Heart left ventricle (tissue), 13 donors: ENCODE data around the gene RAB11B.

Experiments used
- POLR2A ChIP-seq, 2 donors: fragments of 450-650 bp; IDR thresholded peaks; one replicate each; pipeline ENCODE4 v1.6.1; 2017; ENCODE audit warnings: antibody characterized with exemption in 2 of 2, mild to moderate bottlenecking in 2 of 2, moderate library complexity in 2 of 2
- TF ChIP-seq, protein P1 (sequence below), 12 donors: fragments of 200-600 bp; sonication (generic) in 4 of 12; IDR thresholded peaks; one replicate each; pipeline versions ENCODE4 v1.5.0 to v1.8.0; 2018 to 2022; ENCODE audit warnings: antibody characterized with exemption in 12 of 12, mild to moderate bottlenecking in 5 of 12
- donor health status: ischemic (EF 13 %, LVEDD 7.1; RV severe dilation, severe dysfunction).
- donor health status: DM: no; HTN: yes; CAD: no.
- donor health status: DM: no; HTN: no; CAD: no.
- donor health status: ischemic (EF 25% LVEDD 6.9; RV normal size, moderate dysfunction).
- donor health status: ischemic (EF 25% LVEDD 5.7; RV mildly dilated, moderate dysfunction).
- donor health status: ischemic (EF 35%, LVEDD 5.7; RV mildly dilated, moderate dysfunction).
- donor health status: nonischemic (EF 11% LVEDD 7.7; RV severe dilation, severe dysfunction).
- donor health status: DM: yes; HTN: yes; CAD: no.
- donor health status: PGD.
- donor health status: ischemic (EF 29% LVEDD 5.4; RV normal size, mild dysfunction).
- donor health status: nonischemic (EF 23%, LVEDD 6.1; RV moderate dilation, normal function).

DNA sequence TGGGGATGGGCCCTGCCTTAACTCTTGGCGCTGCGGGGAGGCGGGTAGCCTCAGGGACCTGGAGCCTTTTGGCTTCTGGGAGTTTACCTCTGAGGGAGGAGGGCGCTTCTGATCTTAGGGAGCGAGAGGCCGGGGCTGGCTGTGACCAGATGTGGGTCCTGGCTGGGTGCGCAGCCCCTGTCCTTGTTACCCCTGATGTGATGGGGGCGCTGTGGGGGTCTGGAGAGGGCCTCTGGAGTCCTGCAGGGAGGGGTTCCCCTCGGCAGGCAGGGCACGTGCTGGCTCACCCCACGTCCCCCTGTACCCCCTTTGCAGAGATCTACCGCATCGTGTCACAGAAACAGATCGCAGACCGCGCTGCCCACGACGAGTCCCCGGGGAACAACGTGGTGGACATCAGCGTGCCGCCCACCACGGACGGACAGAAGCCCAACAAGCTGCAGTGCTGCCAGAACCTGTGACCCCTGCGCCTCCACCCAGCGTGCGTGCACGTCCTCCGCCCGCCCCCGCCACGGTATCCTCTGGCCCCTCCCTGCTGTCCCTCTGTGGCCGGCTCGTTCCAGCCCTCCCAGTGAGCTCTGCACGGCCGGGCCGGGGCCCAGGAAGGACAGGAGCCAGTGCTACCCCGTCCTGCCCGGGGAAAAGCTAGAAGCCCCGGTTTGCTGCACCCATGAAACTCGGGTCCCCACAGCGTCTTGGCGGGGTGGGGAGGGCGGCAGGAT, 13.1 kb downstream of the RAB11B start:
- TF ChIP-seq, protein P1, sequence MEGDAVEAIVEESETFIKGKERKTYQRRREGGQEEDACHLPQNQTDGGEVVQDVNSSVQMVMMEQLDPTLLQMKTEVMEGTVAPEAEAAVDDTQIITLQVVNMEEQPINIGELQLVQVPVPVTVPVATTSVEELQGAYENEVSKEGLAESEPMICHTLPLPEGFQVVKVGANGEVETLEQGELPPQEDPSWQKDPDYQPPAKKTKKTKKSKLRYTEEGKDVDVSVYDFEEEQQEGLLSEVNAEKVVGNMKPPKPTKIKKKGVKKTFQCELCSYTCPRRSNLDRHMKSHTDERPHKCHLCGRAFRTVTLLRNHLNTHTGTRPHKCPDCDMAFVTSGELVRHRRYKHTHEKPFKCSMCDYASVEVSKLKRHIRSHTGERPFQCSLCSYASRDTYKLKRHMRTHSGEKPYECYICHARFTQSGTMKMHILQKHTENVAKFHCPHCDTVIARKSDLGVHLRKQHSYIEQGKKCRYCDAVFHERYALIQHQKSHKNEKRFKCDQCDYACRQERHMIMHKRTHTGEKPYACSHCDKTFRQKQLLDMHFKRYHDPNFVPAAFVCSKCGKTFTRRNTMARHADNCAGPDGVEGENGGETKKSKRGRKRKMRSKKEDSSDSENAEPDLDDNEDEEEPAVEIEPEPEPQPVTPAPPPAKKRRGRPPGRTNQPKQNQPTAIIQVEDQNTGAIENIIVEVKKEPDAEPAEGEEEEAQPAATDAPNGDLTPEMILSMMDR (IDR thresholded peaks at IDR 0.05): no peak
- TF ChIP-seq POLR2A (IDR thresholded peaks at IDR 0.05): no peak
